CD4-positive, alpha-beta T cell (primary cell): Measurements from ENCODE around the gene DMKN. TPM values are rescaled to one million over a fixed set of nuclear protein-coding genes. Genes with fewer than 3 reads are reported as not detected.

ENCODE experiments used
- ATAC-seq: fragments of 200-7000 bp; cut with Tn5 transposase; one replicate; pipeline ENCODE4 v1.10.0; 2022; ENCODE audit warnings: mild to moderate bottlenecking; ENCODE audit not compliant: poor library complexity
- CTCF ChIA-PET: fragments of 350-600 bp; sonication (Branson Sonifier 250); formaldehyde crosslinking; loops from one replicate; lab custom pipeline; 2021; ENCODE audit warnings: antibody characterized with exemption, inconsistent platforms; lab: Charles Lee
- POLR2A ChIA-PET: fragments of 350-600 bp; sonication (Branson Sonifier 250); formaldehyde crosslinking; loops from one replicate; lab custom pipeline; 2021; ENCODE audit warnings: antibody characterized with exemption, inconsistent platforms; lab: Charles Lee
- DNase-seq, 14 experiments: peaks; one replicate each; pipeline ENCODE4 v3.0.0-alpha.2; 2013 to 2020; ENCODE audit warnings: mixed read lengths in 2 of 14
- H3K27ac ChIP-seq, 2 donors: one replicate each; pipeline versions ENCODE4 v1.5.1 to v1.7.0; 2013; ENCODE audit warnings: low read length in 2 of 2, low read depth in 1 of 2, mild to moderate bottlenecking in 1 of 2
- H3K27me3 ChIP-seq, 2 experiments: 1 replicate in 1 of 2; 2 replicates in 1 of 2; pipeline versions ENCODE4 v1.6.1 to v1.7.0; 2013; ENCODE audit warnings: low read length in 2 of 2, control low read depth in 1 of 2, mild to moderate bottlenecking in 1 of 2, moderate library complexity in 1 of 2; ENCODE audit not compliant: insufficient read depth in 2 of 2, control insufficient read depth in 1 of 2
- H3K36me3 ChIP-seq: one replicate; pipeline ENCODE4 v1.6.1; 2013; ENCODE audit warnings: low read length, control low read depth; ENCODE audit not compliant: insufficient read depth
- H3K4me1 ChIP-seq: one replicate; pipeline ENCODE4 v1.6.1; 2013; ENCODE audit warnings: low read length, control low read depth; ENCODE audit not compliant: insufficient read depth
- H3K4me3 ChIP-seq: one replicate; pipeline ENCODE4 v1.5.1; 2013; ENCODE audit warnings: mild to moderate bottlenecking, low read length, moderate library complexity
- H3K9me3 ChIP-seq, 2 experiments: 1 replicate in 1 of 2; 2 replicates in 1 of 2; pipeline versions ENCODE4 v1.6.1 to v1.7.0; 2013; ENCODE audit warnings: low read length in 2 of 2, mild to moderate bottlenecking in 2 of 2, control low read depth in 1 of 2, moderate library complexity in 1 of 2; ENCODE audit not compliant: control insufficient read depth in 1 of 2, insufficient read depth in 1 of 2
- H3K27ac Mint-ChIP-seq: one replicate; pipeline ENCODE4 v1.8.0; 2020; ENCODE audit warnings: mixed read lengths
- H3K27me3 Mint-ChIP-seq: one replicate; pipeline ENCODE4 v1.8.0; 2021; ENCODE audit warnings: mixed read lengths
- H3K36me3 Mint-ChIP-seq: one replicate; pipeline ENCODE4 v1.8.0; 2021; ENCODE audit warnings: low read depth, mixed read lengths
- H3K4me1 Mint-ChIP-seq: one replicate; pipeline ENCODE4 v1.8.0; 2021; ENCODE audit warnings: low read depth, mixed read lengths
- H3K4me3 Mint-ChIP-seq: one replicate; pipeline ENCODE4 v1.8.0; 2020; ENCODE audit warnings: mild to moderate bottlenecking, mixed read lengths
- H3K9me3 Mint-ChIP-seq: one replicate; pipeline ENCODE4 v1.8.0; 2020; ENCODE audit warnings: mixed read lengths
- intact Hi-C, 2 experiments: fragments of 100-400 bp; cut with DNase I in 1 of 2; cut with micrococcal nuclease in 1 of 2; formaldehyde crosslinking; loops; one replicate each; pipeline versions ENCODE4 v1.15.1 to v1.9.0; 2023 to 2025; cut with DNase I, micrococcal nuclease
- total RNA-seq, 174 experiments: library from RNA in 2 of 174; stranded (reverse) in 2 of 174; gene quantifications; one replicate each; pipeline ENCODE4 v1.2.3 and lab custom pipeline; 2021 to 2026
- TF ChIP-seq, protein P1 (sequence below): fragments of 200-600 bp; IDR thresholded peaks from one replicate; pipeline ENCODE4 v1.8.0; 2022; ENCODE audit warnings: antibody characterized with exemption, mild to moderate bottlenecking

DMKN gene
- total RNA-seq, 2 experiments from 2014 or later = not detected

DNA sequence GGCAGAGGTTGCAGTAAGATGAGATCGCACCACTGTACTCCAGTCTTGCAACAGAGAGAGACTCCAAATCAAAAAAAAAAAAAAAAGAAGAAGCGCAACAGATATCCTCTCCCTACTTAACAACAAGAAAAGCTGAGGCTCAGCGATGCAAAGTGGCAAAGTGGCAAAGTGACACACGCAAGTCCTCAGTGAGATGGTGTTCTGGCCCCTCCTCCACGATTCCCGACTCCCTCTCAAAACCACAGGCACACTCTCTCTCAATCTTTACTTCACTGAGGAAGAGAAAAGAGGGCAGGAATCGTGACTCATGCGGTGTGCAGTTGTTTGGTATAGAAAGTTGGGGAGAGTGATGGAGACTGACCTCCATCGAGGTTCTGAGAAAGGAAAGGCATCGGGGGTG lies 52.8 kb downstream of the DMKN start:
- H3K4me3 ChIP-seq = no peak overlapping the region
- H3K27ac Mint-ChIP-seq = no peak overlapping the region
- H3K27ac ChIP-seq = no peak overlapping the region
- CTCF ChIA-PET = interaction anchor here (3.0 kb wide), 1 partner anchor 108 kb away, joined by 12 read pairs; no protein-coding TSS in a partner anchor
- no peak overlapping the region for H3K4me3 Mint-ChIP-seq
- H3K4me1 Mint-ChIP-seq = peaks cover 46% of the 10 kb centered on the region
- H3K36me3 ChIP-seq = no peaks in the 10 kb centered on the region
- POLR2A ChIA-PET = interaction anchor here (0.6 kb wide), 1 partner anchor 470 kb away, joined by 5 read pairs; no protein-coding TSS in a partner anchor
- no peaks in the 10 kb centered on the region for H3K9me3 ChIP-seq
- DNase-seq (peak in 2 of 14 experiments; percentile 32 to 39), ATAC-seq (no peak)
- H3K27me3 Mint-ChIP-seq = no peaks in the 10 kb centered on the region
- no peaks in the 10 kb centered on the region for H3K9me3 Mint-ChIP-seq
- H3K27me3 ChIP-seq = no peaks in the 10 kb centered on the region
- TF ChIP-seq, protein P1, sequence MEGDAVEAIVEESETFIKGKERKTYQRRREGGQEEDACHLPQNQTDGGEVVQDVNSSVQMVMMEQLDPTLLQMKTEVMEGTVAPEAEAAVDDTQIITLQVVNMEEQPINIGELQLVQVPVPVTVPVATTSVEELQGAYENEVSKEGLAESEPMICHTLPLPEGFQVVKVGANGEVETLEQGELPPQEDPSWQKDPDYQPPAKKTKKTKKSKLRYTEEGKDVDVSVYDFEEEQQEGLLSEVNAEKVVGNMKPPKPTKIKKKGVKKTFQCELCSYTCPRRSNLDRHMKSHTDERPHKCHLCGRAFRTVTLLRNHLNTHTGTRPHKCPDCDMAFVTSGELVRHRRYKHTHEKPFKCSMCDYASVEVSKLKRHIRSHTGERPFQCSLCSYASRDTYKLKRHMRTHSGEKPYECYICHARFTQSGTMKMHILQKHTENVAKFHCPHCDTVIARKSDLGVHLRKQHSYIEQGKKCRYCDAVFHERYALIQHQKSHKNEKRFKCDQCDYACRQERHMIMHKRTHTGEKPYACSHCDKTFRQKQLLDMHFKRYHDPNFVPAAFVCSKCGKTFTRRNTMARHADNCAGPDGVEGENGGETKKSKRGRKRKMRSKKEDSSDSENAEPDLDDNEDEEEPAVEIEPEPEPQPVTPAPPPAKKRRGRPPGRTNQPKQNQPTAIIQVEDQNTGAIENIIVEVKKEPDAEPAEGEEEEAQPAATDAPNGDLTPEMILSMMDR = no peak
- H3K4me1 ChIP-seq = peaks cover 57% of the 10 kb centered on the region
- intact Hi-C loops = loop anchor here in 1 of 2 experiments (10.0 kb wide), 2 partner anchors 216 to 316 kb away; partner anchors contain the start of genes FXYD7 and LSR
- H3K36me3 Mint-ChIP-seq = no peaks in the 10 kb centered on the region

DNA sequence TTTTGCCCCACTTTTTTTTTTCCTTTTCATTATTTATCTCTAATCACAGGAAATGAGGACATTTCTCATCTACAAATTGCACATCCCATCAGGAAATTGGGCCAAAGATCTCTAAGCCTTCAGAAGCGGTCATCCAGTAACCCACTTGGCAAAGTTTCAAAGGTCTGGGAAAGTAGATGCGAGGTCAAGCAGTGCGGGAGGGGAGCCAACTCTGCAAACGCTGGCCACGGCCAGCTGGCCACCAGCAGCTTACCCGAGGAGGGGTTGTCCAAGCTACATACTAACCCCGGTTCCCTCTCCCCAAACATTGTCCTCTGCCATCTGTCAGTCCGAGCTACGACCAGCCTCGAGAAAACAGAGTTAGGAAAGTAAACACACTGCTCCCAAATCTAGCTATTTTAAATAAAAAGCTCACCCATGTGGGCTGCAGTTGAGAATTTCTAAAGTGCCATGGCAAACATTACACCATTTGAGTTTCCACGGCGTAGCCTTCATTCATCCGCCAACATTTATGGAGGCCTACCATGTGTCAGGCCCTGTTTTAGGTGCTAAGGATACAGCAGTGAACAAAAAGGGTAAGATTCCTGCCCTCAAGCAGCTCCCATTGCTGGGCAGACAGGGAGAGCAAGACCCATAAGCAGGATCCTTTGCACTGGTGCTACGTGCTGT lies 53.9 kb downstream of the DMKN start:
- H3K27me3 ChIP-seq = no peaks in the 10 kb centered on the region
- peaks cover 63% of the 10 kb centered on the region for H3K4me1 ChIP-seq
- CTCF ChIA-PET = interaction anchor here (0.7 kb wide), 1 partner anchor 9 kb away, joined by 4 read pairs; no protein-coding TSS in a partner anchor
- H3K4me3 ChIP-seq = no peak overlapping the region
- Mint-ChIP-seq H3K36me3 (no peaks in the 10 kb centered on the region), H3K27me3 (no peaks in the 10 kb centered on the region), H3K9me3 (no peaks in the 10 kb centered on the region), H3K4me3 (no peak overlapping the region), H3K4me1 (peaks cover 48% of the 10 kb centered on the region), H3K27ac (no peak overlapping the region)
- no peak for ATAC-seq
- no peaks in the 10 kb centered on the region for H3K9me3 ChIP-seq
- no peaks in the 10 kb centered on the region for H3K36me3 ChIP-seq
- intact Hi-C loops = loop anchor here in 1 of 2 experiments (10.0 kb wide), 2 partner anchors 215 to 315 kb away; partner anchors contain the start of genes FXYD7 and LSR
- POLR2A ChIA-PET = interaction anchor here (1.0 kb wide), 1 partner anchor 196 kb away, joined by 3 read pairs; no protein-coding TSS in a partner anchor
- DNase-seq = no peak
- TF ChIP-seq, protein P1 = no peak
- no peak overlapping the region for H3K27ac ChIP-seq

DNA sequence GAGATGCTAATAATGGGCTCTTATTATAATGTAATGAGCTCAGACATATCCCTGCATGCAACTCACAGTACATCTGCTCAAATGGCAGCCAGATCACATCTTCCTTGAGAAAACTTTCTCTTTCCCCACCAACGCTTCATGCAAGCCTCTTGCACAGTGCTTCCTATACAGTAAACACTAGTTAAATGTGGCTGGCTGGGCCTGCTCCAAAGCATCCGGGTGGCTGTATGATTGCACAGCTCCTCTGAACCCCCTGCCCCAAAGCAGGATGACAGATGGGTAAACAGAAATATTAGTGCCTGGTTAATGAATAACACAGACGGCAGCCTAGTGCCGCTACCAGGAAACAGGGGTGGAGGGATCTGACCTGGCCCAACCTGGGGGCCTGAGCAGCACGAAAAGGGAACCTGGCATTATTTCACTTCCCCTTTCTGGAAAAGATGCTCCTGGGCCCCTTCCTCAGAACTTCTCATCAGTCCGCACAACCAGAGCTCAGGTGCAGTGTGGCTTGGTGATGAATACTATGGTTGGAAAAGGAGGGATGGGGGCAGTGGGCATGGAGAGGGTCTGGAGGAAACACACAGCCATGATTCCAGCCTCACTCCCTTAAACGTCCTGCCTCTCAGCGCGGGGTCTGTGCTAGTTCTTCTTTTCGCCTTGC lies 54.6 kb downstream of the DMKN start:
- ChIA-PET POLR2A (no interaction called here), CTCF (no interaction called here)
- no peak for ATAC-seq
- Histone ChIP-seq H3K4me3 (no peak overlapping the region), H3K4me1 (peaks cover 58% of the 10 kb centered on the region), H3K27ac (no peak overlapping the region), H3K36me3 (no peaks in the 10 kb centered on the region), H3K27me3 (no peaks in the 10 kb centered on the region), H3K9me3 (no peaks in the 10 kb centered on the region)
- H3K9me3 Mint-ChIP-seq = no peaks in the 10 kb centered on the region
- H3K36me3 Mint-ChIP-seq = no peaks in the 10 kb centered on the region
- DNase-seq = peak in 2 of 14 experiments; percentile 38 to 41
- no peaks in the 10 kb centered on the region for H3K27me3 Mint-ChIP-seq
- TF ChIP-seq, protein P1 = no peak
- H3K27ac Mint-ChIP-seq = no peak overlapping the region
- intact Hi-C loops = no loop called here
- H3K4me3 Mint-ChIP-seq = no peak overlapping the region
- H3K4me1 Mint-ChIP-seq = peaks cover 48% of the 10 kb centered on the region
